GM23338 (cell line): ENCODE results near the gene COA1. TPM values are rescaled to one million over a fixed set of nuclear protein-coding genes. Genes with fewer than 3 reads are reported as not detected.

Experiments
- ATAC-seq: fragments of 200-7000 bp; cut with Tn5 transposase; 3 replicates; pipeline ENCODE4 v1.9.1; 2020
- DNase-seq: peaks from one replicate; pipeline ENCODE4 v3.0.0-alpha.2; 2015; ENCODE audit warnings: low spot score
- H2AFZ ChIP-seq: fragments of 200-600 bp; sonication (generic); 2 replicates; pipeline ENCODE4 v1.8.0; 2016; ENCODE audit warnings: antibody characterized with exemption, mild to moderate bottlenecking, moderate library complexity
- H3F3A ChIP-seq: fragments of 200-600 bp; sonication (generic); replicated peaks from 2 replicates; pipeline ENCODE4 v1.8.0; 2017; ENCODE audit warnings: antibody characterized with exemption, mixed run types, low read depth
- H3K27ac ChIP-seq: fragments of 200-600 bp; sonication (generic); 2 replicates; pipeline ENCODE4 v1.6.1; 2016; ENCODE audit warnings: low read depth
- H3K27me3 ChIP-seq: fragments of 200-600 bp; sonication (generic); 2 replicates; pipeline ENCODE4 v1.8.0; 2016; ENCODE audit warnings: mild to moderate bottlenecking, mixed run types, moderate library complexity; ENCODE audit not compliant: insufficient read depth
- H3K36me3 ChIP-seq: fragments of 200-600 bp; sonication (generic); 2 replicates; pipeline ENCODE4 v1.8.0; 2016; ENCODE audit warnings: mild to moderate bottlenecking; ENCODE audit not compliant: insufficient read depth
- H3K4me1 ChIP-seq: fragments of 200-600 bp; sonication (generic); 2 replicates; pipeline ENCODE4 v1.8.0; 2016; ENCODE audit warnings: mild to moderate bottlenecking, moderate library complexity; ENCODE audit not compliant: insufficient read depth
- H3K4me2 ChIP-seq: fragments of 200-600 bp; sonication (generic); 2 replicates; pipeline ENCODE4 v1.7.1; 2017; ENCODE audit warnings: mixed run types
- H3K4me3 ChIP-seq: fragments of 200-600 bp; sonication (generic); 2 replicates; pipeline ENCODE4 v1.6.1; 2016; ENCODE audit warnings: mixed run types
- H3K79me2 ChIP-seq: fragments of 200-600 bp; sonication (generic); replicated peaks from 2 replicates; pipeline ENCODE4 v1.8.0; 2017; ENCODE audit warnings: mild to moderate bottlenecking; ENCODE audit not compliant: insufficient read depth
- H3K9me2 ChIP-seq: fragments of 200-600 bp; sonication (generic); 2 replicates; pipeline ENCODE4 v1.8.0; 2017; ENCODE audit not compliant: insufficient read depth
- H4K20me1 ChIP-seq: fragments of 200-600 bp; sonication (generic); replicated peaks from 2 replicates; pipeline ENCODE4 v1.8.0; 2017; ENCODE audit warnings: mild to moderate bottlenecking; ENCODE audit not compliant: insufficient read depth
- H3K27ac Mint-ChIP-seq: 2 replicates; pipeline ENCODE4 v1.8.0; 2020; ENCODE audit warnings: inconsistent platforms, mild to moderate bottlenecking, moderate library complexity, mixed read lengths
- H3K27me3 Mint-ChIP-seq: 3 replicates; pipeline ENCODE4 v1.8.0; 2022; ENCODE audit warnings: low read depth, mild to moderate bottlenecking, moderate library complexity, mixed read lengths, inconsistent platforms; ENCODE audit not compliant: insufficient read depth, poor library complexity
- H3K36me3 Mint-ChIP-seq: 3 replicates; pipeline ENCODE4 v1.8.0; 2021; ENCODE audit warnings: low read depth, mild to moderate bottlenecking, inconsistent platforms, moderate library complexity, mixed read lengths
- H3K4me1 Mint-ChIP-seq: 3 replicates; pipeline ENCODE4 v1.8.0; 2020; ENCODE audit warnings: mild to moderate bottlenecking, inconsistent platforms, mixed read lengths
- H3K4me3 Mint-ChIP-seq: 3 replicates; pipeline ENCODE4 v1.8.0; 2021; ENCODE audit warnings: moderate library complexity, mild to moderate bottlenecking, inconsistent platforms, mixed read lengths
- H3K9me3 Mint-ChIP-seq: 3 replicates; pipeline ENCODE4 v1.8.0; 2020; ENCODE audit warnings: moderate library complexity, mild to moderate bottlenecking, inconsistent platforms, mixed read lengths
- CREB1 ChIP-seq: fragments of 250-450 bp; sonication (Bioruptor Pico); IDR thresholded peaks from 2 replicates; pipeline ENCODE4 v1.5.0; 2020; ENCODE audit warnings: low read depth, mild to moderate bottlenecking, moderate library complexity
- ETS1 ChIP-seq: IDR thresholded peaks from 2 replicates; pipeline ENCODE4 v1.6.1; 2016; ENCODE audit warnings: antibody characterized with exemption
- ZNF462 ChIP-seq: fragments of 250-450 bp; sonication (Bioruptor Pico); IDR thresholded peaks from 2 replicates; pipeline ENCODE4 v1.5.0; 2020; ENCODE audit warnings: mild to moderate bottlenecking, moderate library complexity
- polyA plus RNA-seq: library from polyadenylated mRNA; unstranded; fragments of >200 nt; fragmentation: Nextera tagmentation; extraction: Ambion mirVana; gene quantifications from 2 replicates; pipeline ENCODE4 v1.2.1, GENCODE V29; 2016
- total RNA-seq: library from RNA; depleted of rRNA; stranded (reverse); fragments of >200 nt; shearing (Covaris generic); gene quantifications from 2 replicates; pipeline ENCODE4 v1.2.3, GENCODE V29; 2014
- TF ChIP-seq, protein P1 (sequence below), 2 experiments: fragments of 200-600 bp in 1 of 2; sonication (generic) in 1 of 2; conservative IDR thresholded peaks; 2 replicates each; pipeline versions ENCODE4 v1.5.1 to v1.6.1; 2016 to 2017; ENCODE audit warnings: antibody characterized with exemption in 2 of 2, low read depth in 2 of 2, mild to moderate bottlenecking in 2 of 2, moderate library complexity in 1 of 2

The COA1 gene
- total and polyA plus RNA-seq, 2 experiments from 2014 or later, result 156 to 158 TPM

- peaks cover 10% of the 10 kb centered on the region for H3K4me1 Mint-ChIP-seq
Measured at GRCh38 chr7:43768887-43769272, 39.6 kb upstream of the COA1 start.

More at GRCh38 chr7:43768887-43769272, 39.6 kb upstream of the COA1 start:
- Mint-ChIP-seq H3K27ac (no peak overlapping the region), H3K27me3 (peaks cover 4% of the 10 kb centered on the region), H3K9me3 (no peaks in the 10 kb centered on the region), H3K36me3 (peaks cover 14% of the 10 kb centered on the region), H3K4me3 (no peak overlapping the region)
- DNase-seq (no peak), ATAC-seq (no peak)
- Histone ChIP-seq H3K27me3 (no peaks in the 10 kb centered on the region), H3K9me2 (no peaks in the 10 kb centered on the region), H3K4me1 (peaks cover 11% of the 10 kb centered on the region), H3K27ac (0 out of 2 replicates have a peak overlapping the region, but pooled peaks have one; percentile 26), H3F3A (0 out of 2 replicates have a peak, but pooled peaks cover 3% of the 10 kb centered on the region), H3K4me2 (no peak overlapping the region), H3K36me3 (no peaks in the 10 kb centered on the region), H4K20me1 (no peaks in the 10 kb centered on the region), H3K4me3 (no peak overlapping the region), H3K79me2 (no peaks in the 10 kb centered on the region; the same call in 1 of the 2 replicates), H2AFZ (no peak overlapping the region)
- TF ChIP-seq, protein P1, sequence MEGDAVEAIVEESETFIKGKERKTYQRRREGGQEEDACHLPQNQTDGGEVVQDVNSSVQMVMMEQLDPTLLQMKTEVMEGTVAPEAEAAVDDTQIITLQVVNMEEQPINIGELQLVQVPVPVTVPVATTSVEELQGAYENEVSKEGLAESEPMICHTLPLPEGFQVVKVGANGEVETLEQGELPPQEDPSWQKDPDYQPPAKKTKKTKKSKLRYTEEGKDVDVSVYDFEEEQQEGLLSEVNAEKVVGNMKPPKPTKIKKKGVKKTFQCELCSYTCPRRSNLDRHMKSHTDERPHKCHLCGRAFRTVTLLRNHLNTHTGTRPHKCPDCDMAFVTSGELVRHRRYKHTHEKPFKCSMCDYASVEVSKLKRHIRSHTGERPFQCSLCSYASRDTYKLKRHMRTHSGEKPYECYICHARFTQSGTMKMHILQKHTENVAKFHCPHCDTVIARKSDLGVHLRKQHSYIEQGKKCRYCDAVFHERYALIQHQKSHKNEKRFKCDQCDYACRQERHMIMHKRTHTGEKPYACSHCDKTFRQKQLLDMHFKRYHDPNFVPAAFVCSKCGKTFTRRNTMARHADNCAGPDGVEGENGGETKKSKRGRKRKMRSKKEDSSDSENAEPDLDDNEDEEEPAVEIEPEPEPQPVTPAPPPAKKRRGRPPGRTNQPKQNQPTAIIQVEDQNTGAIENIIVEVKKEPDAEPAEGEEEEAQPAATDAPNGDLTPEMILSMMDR (conservative IDR thresholded peaks at IDR 0.05; ENCODE audit: low read depth in 2 of 2), result no peak
- TF ChIP-seq ETS1 (no peak), CREB1 (CRISPR knock-in tag) (no peak), ZNF462 (CRISPR knock-in tag) (no peak)
